Measurements from ENCODE around the gene IQCH.
A peak's percentile ranks its signal among the peaks of the same experiment; 100 is the strongest.

The IQCH gene

DNA sequence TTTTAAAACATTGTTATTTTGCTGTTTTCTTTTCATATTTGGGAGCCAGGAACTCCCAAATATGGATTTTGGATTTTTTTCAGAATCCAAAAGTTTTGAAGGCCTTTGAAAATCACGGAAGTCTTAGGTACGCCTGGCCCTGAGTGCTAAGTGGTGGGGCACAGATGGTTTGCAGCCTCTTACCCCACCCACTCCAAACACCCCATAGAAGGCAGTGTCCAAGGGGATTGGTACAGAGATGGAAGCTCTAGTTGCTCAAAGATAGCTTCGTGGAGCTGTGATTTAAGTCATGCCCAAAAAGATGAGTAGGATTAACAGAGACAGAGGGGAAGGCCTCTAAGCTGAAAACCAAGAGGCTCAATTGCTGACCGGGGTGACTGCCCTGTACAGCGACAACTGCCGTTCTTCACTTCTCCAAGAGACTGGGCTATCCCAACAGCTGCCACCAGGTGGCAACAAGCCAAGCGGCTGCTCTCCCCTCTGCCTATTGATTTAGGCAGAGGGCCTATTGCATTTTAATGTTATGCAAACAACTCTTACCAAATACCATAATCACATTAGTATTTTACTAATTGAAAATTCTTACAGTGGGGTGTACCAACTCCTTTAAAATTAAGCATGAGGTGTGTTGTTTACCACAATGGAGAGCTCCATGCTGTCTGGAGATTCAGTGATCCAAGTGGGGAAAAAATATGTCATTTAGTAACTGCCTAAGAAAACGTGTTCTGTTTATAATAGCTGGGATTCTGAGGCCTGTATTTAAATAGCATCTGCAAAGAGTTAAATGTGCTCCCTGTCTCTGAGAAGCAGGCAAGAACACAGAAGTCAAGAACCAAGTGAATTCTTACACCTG lies 202.3 kb downstream of the IQCH start:
- Histone ChIP-seq H3K36me3 (ENCODE audit: insufficient read depth) (no peaks in the 10 kb centered on the region), H3K79me2 (ENCODE audit: insufficient read depth, low read depth) (no peaks in the 10 kb centered on the region), H3K4me2 (no peak overlapping the region), H3K4me3 (IDR thresholded peaks at IDR 0.05; ENCODE audit: insufficient read depth, low read depth, low read length) (no peak overlapping the region), H4K20me1 (ENCODE audit: insufficient read depth) (no peaks in the 10 kb centered on the region), H2AFZ (ENCODE audit: low read depth) (no peak overlapping the region), H3K27ac (no peak overlapping the region), H3K27me3 (ENCODE audit: insufficient read depth, low read depth) (no peaks in the 10 kb centered on the region), H3K4me1 (ENCODE audit: low read depth, poor library complexity, severe bottlenecking) (no peaks in the 10 kb centered on the region), H3K9ac (no peak overlapping the region)
- peak; percentile 94 for TF ChIP-seq CTCF (conservative IDR thresholded peaks at IDR 0.05; ENCODE audit: low read depth, low read length)

GRCh38 chr15:67458331-67459029 lies 203.9 kb downstream of the IQCH start:
- Histone ChIP-seq H3K4me3 (IDR thresholded peaks at IDR 0.05; ENCODE audit: insufficient read depth, low read depth, low read length) (no peak overlapping the region), H3K4me1 (ENCODE audit: low read depth, poor library complexity, severe bottlenecking) (no peaks in the 10 kb centered on the region), H2AFZ (ENCODE audit: low read depth) (no peak overlapping the region), H3K4me2 (no peak overlapping the region), H3K27me3 (ENCODE audit: insufficient read depth, low read depth) (no peaks in the 10 kb centered on the region), H3K36me3 (ENCODE audit: insufficient read depth) (no peaks in the 10 kb centered on the region), H4K20me1 (ENCODE audit: insufficient read depth) (no peaks in the 10 kb centered on the region), H3K79me2 (ENCODE audit: insufficient read depth, low read depth) (no peaks in the 10 kb centered on the region), H3K9ac (no peak overlapping the region), H3K27ac (no peak overlapping the region)
- no peak for TF ChIP-seq CTCF (conservative IDR thresholded peaks at IDR 0.05; ENCODE audit: low read depth, low read length)

DNA sequence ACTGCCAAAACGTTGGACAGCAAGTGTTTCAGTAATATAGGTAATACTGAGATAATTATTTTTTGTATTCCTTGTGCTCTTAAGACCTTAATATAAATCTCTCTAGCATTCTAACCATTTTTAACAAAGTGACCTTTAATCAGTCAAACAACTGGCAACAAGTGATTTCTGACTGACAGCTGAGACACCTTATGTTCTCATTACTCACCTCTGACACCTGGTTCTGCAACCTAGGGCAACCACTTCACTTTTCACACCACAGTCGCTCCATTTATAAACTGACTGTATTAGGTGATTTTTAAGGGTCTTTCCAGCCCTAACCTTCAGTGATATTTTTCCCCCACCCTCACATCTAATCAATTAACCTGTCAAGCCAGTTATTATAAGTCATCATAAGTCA lies 205.9 kb downstream of the IQCH start:
- H3K9ac ChIP-seq: no peak overlapping the region
- H3K27me3 ChIP-seq (ENCODE audit: insufficient read depth, low read depth): no peaks in the 10 kb centered on the region
- H3K36me3 ChIP-seq (ENCODE audit: insufficient read depth): no peaks in the 10 kb centered on the region
- no peak overlapping the region for H3K27ac ChIP-seq
- no peak overlapping the region for H3K4me2 ChIP-seq
- H3K4me1 ChIP-seq (ENCODE audit: low read depth, poor library complexity, severe bottlenecking): no peaks in the 10 kb centered on the region
- no peak for TF ChIP-seq CTCF (conservative IDR thresholded peaks at IDR 0.05; ENCODE audit: low read depth, low read length)
- H3K4me3 ChIP-seq (IDR thresholded peaks at IDR 0.05; ENCODE audit: insufficient read depth, low read depth, low read length): no peak overlapping the region
- H2AFZ ChIP-seq (ENCODE audit: low read depth): no peak overlapping the region
- H3K79me2 ChIP-seq (ENCODE audit: insufficient read depth, low read depth): no peaks in the 10 kb centered on the region
- no peaks in the 10 kb centered on the region for H4K20me1 ChIP-seq (ENCODE audit: insufficient read depth)

DNA sequence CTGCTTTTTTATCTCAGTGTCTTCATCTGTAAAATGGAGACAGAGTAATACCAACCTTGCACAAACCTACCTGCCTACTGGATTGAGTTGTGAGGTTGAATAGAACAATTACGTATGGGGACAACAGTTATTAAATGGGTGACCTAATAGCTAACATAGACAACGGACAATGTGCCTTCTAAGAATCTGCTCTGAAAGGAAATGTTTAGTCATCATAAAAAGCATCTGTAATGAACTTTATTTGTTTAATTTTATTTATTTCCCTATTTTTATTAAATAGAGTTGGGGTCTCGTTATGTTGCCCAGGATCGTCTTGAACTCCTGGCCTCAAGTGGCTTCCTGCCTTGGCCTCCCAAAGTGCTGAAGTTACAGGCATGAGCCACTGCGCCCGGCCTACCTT lies 207.1 kb downstream of the IQCH start:
- Histone ChIP-seq H3K79me2 (ENCODE audit: insufficient read depth, low read depth) (no peaks in the 10 kb centered on the region), H3K4me1 (ENCODE audit: low read depth, poor library complexity, severe bottlenecking) (no peaks in the 10 kb centered on the region), H3K36me3 (ENCODE audit: insufficient read depth) (no peaks in the 10 kb centered on the region), H3K9ac (no peak overlapping the region), H3K4me2 (no peak overlapping the region), H4K20me1 (ENCODE audit: insufficient read depth) (no peaks in the 10 kb centered on the region), H3K27me3 (ENCODE audit: insufficient read depth, low read depth) (no peaks in the 10 kb centered on the region), H2AFZ (ENCODE audit: low read depth) (no peak overlapping the region), H3K27ac (no peak overlapping the region), H3K4me3 (IDR thresholded peaks at IDR 0.05; ENCODE audit: insufficient read depth, low read depth, low read length) (no peak overlapping the region)
- no peak for TF ChIP-seq CTCF (conservative IDR thresholded peaks at IDR 0.05; ENCODE audit: low read depth, low read length)

Measured in KMS-11 (cell line).